ENCODE data around the gene DNASE1.

Gene DNASE1

GRCh38 chr16:3694051-3694450, 39.6 kb downstream of the DNASE1 start:
- no peaks in the 10 kb centered on the region for H3K27me3 ChIP-seq (ENCODE audit: insufficient read depth, low read depth, severe bottlenecking)
- peaks cover 25% of the 10 kb centered on the region for H3K36me3 ChIP-seq
- no peak for DNase-seq
- H3K4me3 ChIP-seq (ENCODE audit: low read depth, low read length) = no peak overlapping the region
- H3K27ac ChIP-seq = no peak overlapping the region
- H3K9me3 ChIP-seq (ENCODE audit: severe bottlenecking) = no peaks in the 10 kb centered on the region
- TF ChIP-seq, protein P1, sequence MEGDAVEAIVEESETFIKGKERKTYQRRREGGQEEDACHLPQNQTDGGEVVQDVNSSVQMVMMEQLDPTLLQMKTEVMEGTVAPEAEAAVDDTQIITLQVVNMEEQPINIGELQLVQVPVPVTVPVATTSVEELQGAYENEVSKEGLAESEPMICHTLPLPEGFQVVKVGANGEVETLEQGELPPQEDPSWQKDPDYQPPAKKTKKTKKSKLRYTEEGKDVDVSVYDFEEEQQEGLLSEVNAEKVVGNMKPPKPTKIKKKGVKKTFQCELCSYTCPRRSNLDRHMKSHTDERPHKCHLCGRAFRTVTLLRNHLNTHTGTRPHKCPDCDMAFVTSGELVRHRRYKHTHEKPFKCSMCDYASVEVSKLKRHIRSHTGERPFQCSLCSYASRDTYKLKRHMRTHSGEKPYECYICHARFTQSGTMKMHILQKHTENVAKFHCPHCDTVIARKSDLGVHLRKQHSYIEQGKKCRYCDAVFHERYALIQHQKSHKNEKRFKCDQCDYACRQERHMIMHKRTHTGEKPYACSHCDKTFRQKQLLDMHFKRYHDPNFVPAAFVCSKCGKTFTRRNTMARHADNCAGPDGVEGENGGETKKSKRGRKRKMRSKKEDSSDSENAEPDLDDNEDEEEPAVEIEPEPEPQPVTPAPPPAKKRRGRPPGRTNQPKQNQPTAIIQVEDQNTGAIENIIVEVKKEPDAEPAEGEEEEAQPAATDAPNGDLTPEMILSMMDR (IDR thresholded peaks at IDR 0.05; ENCODE audit: low read depth, low read length) = no peak

DNA sequence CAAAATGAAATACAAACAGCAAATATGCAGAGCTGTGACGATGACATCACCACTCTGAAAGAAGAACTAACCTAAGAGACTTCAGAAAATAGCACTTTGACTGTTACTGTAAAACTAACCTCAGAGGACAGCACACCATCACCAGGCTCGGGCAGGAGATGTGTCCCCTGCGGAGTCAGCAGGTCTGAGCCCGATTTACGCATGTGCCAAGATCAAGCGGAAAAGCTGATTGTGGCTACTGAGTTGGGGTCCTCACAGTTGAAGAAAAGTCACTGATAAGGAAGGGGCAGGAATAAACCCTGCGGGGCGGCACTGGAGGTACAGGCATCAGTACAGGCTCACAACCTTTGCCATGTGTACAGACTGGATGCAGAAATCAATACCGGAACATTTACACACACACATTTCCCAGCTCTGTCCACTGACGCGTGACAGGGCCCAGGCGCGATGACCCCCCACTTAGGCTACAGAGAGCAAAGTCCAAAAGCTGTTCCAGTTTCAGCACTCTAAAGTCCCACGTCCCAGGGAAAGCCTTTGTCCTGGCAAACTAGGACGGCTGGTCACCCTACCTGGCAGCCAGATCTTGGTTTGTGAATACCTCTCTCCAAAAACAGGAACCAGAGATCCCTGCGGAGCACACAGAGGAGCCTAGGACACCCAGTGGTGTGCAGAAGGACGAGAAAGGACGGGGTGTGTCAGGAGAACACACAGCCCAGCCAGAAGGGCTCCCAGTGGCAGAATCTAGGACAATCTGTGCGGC, 41.3 kb downstream of the DNASE1 start:
- peaks cover 17% of the 10 kb centered on the region for H3K36me3 ChIP-seq
- TF ChIP-seq, protein P1 (IDR thresholded peaks at IDR 0.05; ENCODE audit: low read depth, low read length) = no peak
- no peaks in the 10 kb centered on the region for H3K27me3 ChIP-seq (ENCODE audit: insufficient read depth, low read depth, severe bottlenecking)
- no peak overlapping the region for H3K27ac ChIP-seq
- DNase-seq = no peak
- no peak overlapping the region for H3K4me3 ChIP-seq (ENCODE audit: low read depth, low read length)
- no peaks in the 10 kb centered on the region for H3K9me3 ChIP-seq (ENCODE audit: severe bottlenecking)

DNA sequence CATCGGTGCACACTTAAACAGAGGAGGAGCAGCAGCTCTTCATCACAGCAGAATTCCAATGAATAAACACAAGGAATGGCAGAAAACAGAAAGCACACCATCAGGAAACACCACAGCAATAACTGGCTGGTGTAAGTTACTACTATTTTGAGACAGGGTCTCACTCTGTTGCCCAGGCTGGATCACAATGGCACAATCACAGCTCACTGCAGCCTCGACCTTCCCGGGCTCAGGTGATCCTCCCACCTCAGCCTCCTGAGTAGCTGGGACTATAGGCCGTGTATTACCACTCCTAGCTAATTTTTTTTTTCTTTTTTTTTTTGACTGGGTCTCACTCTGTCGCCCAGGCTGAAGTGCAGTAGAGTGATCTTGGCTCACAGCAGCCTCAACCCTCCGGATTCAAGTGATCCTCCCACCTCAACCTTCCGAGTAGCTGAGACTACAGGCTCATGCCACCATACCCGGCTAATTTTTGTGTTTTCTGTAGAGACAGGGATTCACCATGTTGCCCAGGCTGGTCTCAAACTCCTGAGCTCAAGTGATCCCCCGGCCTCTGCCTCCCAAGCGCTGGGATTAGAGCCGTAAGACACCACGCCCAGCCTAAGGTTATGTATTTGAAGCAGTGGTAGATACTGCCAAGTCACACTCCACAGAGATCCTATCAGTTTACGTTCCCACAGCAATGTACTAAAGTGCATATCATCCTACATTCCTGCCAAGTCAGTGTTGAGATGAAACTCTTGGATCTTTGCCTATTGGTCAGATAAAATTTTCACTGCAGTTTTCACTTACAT, 42.1 kb downstream of the DNASE1 start:
- Histone ChIP-seq H3K27ac (no peak overlapping the region), H3K9me3 (ENCODE audit: severe bottlenecking) (no peaks in the 10 kb centered on the region), H3K27me3 (ENCODE audit: insufficient read depth, low read depth, severe bottlenecking) (no peaks in the 10 kb centered on the region), H3K4me3 (ENCODE audit: low read depth, low read length) (no peak overlapping the region), H3K36me3 (peaks cover 19% of the 10 kb centered on the region)
- TF ChIP-seq, protein P1 (IDR thresholded peaks at IDR 0.05; ENCODE audit: low read depth, low read length) = no peak
- DNase-seq = no peak

DNA sequence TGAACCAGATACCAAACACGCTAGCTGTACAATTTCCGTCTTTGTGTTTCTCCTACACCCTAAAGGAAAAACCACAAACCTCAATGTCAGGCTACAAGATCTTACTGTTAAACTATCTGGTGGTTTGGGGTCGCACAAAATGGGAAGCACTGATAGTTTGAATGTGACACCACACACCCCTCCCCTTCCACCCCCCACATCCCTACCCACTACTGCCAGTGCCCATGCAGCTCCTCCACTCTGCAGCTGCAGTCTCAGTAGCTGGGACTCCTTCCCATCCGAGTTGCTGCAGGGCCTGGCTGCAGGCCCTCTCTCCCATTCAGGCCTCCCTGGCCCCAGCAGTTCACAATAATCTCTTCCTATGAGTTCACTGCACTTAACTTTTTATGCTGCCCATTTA, 44.5 kb downstream of the DNASE1 start:
- no peak overlapping the region for H3K27ac ChIP-seq
- peaks cover 26% of the 10 kb centered on the region for H3K36me3 ChIP-seq
- H3K27me3 ChIP-seq (ENCODE audit: insufficient read depth, low read depth, severe bottlenecking) = no peaks in the 10 kb centered on the region
- H3K4me3 ChIP-seq (ENCODE audit: low read depth, low read length) = no peak overlapping the region
- TF ChIP-seq, protein P1 (IDR thresholded peaks at IDR 0.05; ENCODE audit: low read depth, low read length) = no peak
- no peak for DNase-seq
- no peaks in the 10 kb centered on the region for H3K9me3 ChIP-seq (ENCODE audit: severe bottlenecking)

DNA sequence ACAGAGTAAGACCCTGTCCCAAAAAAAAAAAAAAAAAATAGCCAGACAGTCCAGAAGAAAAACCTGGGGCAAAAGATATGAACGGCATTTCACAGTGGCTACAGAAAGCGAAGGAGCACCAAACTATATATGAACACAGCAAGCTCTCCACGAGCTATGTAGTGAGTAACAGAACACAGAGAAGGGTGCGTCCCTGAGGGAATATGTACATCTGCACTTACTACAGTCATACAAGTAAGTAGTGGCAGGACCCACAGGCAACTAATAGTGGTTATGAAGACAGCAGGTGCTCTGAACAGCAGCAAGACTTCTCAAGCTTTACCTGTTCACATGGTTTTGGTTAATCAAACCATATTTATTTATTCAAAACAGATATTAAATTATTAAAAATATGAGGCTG, 47.0 kb downstream of the DNASE1 start:
- Histone ChIP-seq H3K4me3 (ENCODE audit: low read depth, low read length) (no peak overlapping the region), H3K36me3 (peaks cover 19% of the 10 kb centered on the region), H3K27ac (no peak overlapping the region), H3K9me3 (ENCODE audit: severe bottlenecking) (no peaks in the 10 kb centered on the region), H3K27me3 (ENCODE audit: insufficient read depth, low read depth, severe bottlenecking) (no peaks in the 10 kb centered on the region)
- TF ChIP-seq, protein P1 (IDR thresholded peaks at IDR 0.05; ENCODE audit: low read depth, low read length) = no peak
- DNase-seq = no peak

All from WERI-Rb-1 (cell line).